HEK293 (cell line): Measurements from ENCODE around the gene TMCC1.

Source experiments
- CTCF ChIP-seq: fragments of 450-650 bp; formaldehyde crosslinking; IDR thresholded peaks from 2 replicates; pipeline ENCODE4 v1.5.1; 2016; ENCODE audit warnings: missing biosample characterization, missing genetic modification characterization
- ZBTB21 ChIP-seq: fragments of 450-650 bp; formaldehyde crosslinking; IDR thresholded peaks from 2 replicates; pipeline ENCODE4 v1.5.1; 2017; ENCODE audit warnings: missing biosample characterization, missing genetic modification characterization
- ZNF138 ChIP-seq: fragments of 450-650 bp; formaldehyde crosslinking; IDR thresholded peaks from 2 replicates; pipeline ENCODE4 v1.5.1; 2016; ENCODE audit warnings: missing biosample characterization, missing genetic modification characterization, borderline replicate concordance
- ZNF239 ChIP-seq: fragments of 450-650 bp; formaldehyde crosslinking; IDR thresholded peaks from 2 replicates; pipeline ENCODE4 v1.5.1; 2016; ENCODE audit warnings: missing biosample characterization, missing genetic modification characterization
- ZNF274 ChIP-seq, 2 experiments: fragments of 200-500 bp in 1 of 2; fragments of 450-650 bp in 1 of 2; sonication (Bioruptor generic) in 1 of 2; formaldehyde crosslinking in 1 of 2; IDR thresholded peaks; 2 replicates each; pipeline versions ENCODE4 v1.5.1 to v1.6.1; 2014 to 2016; ENCODE audit warnings: borderline replicate concordance in 1 of 2, inconsistent platforms in 1 of 2, low read length in 1 of 2, missing biosample characterization in 1 of 2, missing genetic modification characterization in 1 of 2
- ZNF394 ChIP-seq: fragments of 450-650 bp; formaldehyde crosslinking; IDR thresholded peaks from 2 replicates; pipeline ENCODE4 v1.5.1; 2016; ENCODE audit warnings: missing biosample characterization, missing genetic modification characterization, mild to moderate bottlenecking, moderate library complexity, borderline replicate concordance

GRCh38 chr3:129836381-129837064 lies 57.0 kb downstream of the TMCC1 start:
- TF ChIP-seq ZBTB21 (no peak), CTCF (tag by site-specific recombination) (no peak), ZNF239 (no peak), ZNF394 (tag by site-specific recombination) (no peak), ZNF274 (IDR thresholded peaks at IDR 0.05; ENCODE audit: low read length) (no peak), ZNF274 (tag by site-specific recombination; IDR thresholded peaks at IDR 0.05; ENCODE audit: borderline replicate concordance) (no peak), ZNF138 (tag by site-specific recombination) (no peak)
